ENCODE results near the gene LARP1B.
"Not testable (repeated sequence)": the region's sequence is repeated elsewhere in the genome, so short reads cannot be mapped to it uniquely, and the experiment has no call there.

LARP1B gene

GRCh38 chr4:128228845-128229795 is 168.0 kb downstream of the LARP1B start:
- DNase-seq = peak; percentile 21

GRCh38 chr4:128232719-128233118 is 171.6 kb downstream of the LARP1B start:
- DNase-seq = no peak

- DNase-seq = no peak
These were observed 173.7 kb downstream of the LARP1B start for GRCh38 chr4:128234836-128235235.

DNA sequence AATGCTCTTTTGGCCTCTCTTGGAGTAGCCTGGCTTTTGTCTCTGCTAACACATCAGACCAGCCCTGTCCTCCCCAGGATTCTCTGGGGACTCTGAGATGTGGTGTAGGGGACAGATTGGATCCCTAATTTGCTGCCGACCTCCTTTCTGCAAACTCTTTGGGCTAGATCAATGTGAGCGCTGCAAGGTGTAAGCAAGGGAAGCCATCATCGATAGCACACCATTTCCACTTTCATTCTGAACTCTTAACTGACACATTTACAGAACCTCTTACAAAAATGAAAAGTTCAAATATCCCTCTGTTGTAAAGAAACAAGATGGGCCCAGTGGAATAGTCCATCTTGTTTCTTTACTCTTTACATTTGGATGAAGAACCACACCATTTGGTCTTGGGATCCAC is 179.9 kb downstream of the LARP1B start:
- no peak for DNase-seq

GRCh38 chr4:128241425-128241913 is 180.4 kb downstream of the LARP1B start:
- no peak for DNase-seq

DNA sequence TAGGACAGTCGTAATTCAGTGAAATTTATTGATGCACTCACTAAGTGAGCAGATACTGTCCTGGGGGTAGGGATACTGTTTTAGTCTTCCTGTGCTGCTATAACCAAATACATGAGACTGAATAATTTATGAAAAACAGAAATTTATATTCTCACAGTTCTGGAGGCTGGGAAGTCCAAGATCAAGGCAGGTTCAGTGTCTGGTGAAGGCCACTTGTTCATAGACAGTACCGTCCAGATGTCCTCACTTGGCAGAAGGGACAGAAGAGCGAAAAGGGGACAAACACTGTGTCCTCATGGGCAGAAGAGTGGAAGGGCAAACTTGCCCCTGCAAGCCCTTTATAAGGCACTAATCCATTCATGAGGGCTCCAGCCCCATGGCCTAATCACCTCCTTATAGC is 180.9 kb downstream of the LARP1B start:
- no peak for DNase-seq

- no peak for DNase-seq
These were observed 181.5 kb downstream of the LARP1B start for GRCh38 chr4:128242601-128243000.

- DNase-seq = no peak
These were observed 183.3 kb downstream of the LARP1B start for GRCh38 chr4:128244379-128244778.

GRCh38 chr4:128245391-128245790 is 184.3 kb downstream of the LARP1B start:
- not testable (repeated sequence) for DNase-seq

DNA sequence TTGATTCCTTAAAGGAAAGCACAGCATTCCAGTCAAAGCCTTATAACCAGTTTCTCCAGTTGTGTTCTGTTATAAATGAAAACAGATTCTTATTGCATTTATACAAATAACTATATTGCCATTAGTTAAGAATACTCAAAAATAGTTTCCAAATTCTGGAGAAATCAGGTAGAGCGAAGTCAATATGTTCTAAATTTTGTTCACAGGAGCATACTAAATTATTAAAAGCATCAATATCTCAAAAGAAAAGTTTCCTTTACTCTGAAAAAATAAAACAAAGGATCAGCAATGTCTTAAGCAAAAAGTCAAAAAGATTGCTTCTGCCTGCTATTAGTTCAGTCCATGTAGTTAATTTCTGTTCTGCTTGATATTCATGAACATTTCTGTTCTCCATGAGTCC is 186.8 kb downstream of the LARP1B start:
- DNase-seq = no peak

- DNase-seq = no peak
These were observed 188.9 kb downstream of the LARP1B start for GRCh38 chr4:128249787-128250668.

DNA sequence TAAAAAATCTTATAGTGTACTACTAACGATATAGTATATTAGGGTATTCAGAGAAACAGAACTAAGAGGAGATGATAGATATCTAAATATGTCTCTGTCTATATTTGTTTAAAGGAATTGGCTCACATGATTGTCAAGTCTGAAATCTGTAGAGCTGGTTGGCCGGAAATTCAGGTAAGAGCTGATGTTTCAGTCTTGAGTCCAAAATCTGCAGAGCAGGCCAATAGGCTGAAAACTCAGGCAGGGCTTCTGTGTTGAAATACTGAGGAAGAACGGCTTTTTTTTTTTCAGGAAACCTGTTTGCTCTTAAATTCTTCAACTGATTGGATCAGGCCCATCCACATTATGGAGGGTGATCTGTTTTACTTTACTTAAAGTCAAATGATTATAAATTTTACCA is 194.8 kb downstream of the LARP1B start:
- no peak for DNase-seq

DNA sequence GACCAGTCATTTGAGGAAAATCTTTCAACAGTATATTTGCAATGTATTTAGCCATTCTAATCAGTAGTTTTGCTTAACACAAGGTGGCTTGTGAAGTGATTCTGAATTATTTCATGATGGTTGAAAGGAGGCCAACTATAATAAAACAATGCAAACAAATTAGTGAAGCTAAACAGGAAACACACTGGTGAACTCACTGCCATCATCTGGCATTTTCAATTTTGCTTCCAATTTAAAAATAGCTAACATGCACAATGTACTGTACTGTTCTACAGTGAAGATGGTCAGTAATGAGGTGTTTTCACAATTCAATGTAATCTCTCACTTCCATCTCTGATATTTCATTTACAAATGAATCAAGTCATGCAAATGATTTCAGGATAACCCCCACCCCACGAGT is 195.4 kb downstream of the LARP1B start:
- no peak for DNase-seq

DNA sequence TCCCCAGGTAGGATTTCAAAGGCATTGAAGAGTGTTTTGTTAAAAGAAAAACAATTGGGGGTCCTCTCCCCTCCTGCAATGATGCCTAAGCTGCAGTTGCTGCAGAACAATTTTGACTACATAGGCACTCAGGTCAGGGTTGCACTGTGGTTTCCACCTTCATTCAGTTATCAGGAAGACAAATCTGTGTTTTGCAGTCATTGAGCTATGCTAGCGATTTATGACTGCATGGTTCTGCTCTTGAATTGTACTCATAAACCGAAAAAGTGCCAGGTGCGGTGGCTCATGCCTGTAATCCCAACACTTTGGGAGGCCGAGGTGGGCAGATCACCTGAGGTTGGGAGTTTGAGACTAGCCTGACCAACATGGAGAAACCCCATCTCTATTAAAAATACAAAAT is 197.1 kb downstream of the LARP1B start:
- not testable (repeated sequence) for DNase-seq

DNA sequence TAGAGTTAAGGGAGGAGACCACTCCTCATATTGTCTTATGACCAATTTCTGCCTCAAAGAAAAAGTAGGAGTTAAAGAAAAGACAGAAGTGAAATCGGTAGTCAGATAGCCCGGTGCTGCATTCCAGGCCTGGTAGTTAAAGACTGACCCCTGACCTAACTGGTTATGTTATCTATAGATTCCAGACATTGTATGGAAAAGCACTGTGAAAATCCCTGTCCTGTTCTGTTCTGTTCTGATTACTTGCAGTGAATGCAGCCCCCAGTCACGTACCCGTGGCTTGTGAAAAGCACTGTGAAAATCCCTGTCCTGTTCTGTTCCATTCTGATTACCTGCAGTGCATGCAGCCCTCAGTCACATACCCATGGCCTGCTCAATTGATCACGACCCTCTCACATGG is 198.8 kb downstream of the LARP1B start:
- DNase-seq = not testable (repeated sequence)

Measured in NCI-H1092 treated with DMSO at 0.1 percent for 48 hours (cell line).